K562 (cell line): ENCODE results near the gene PRRC2B. TPM values are rescaled to one million over a fixed set of nuclear protein-coding genes. Genes with fewer than 3 reads are reported as not detected.

ENCODE experiments used
- CBX5 ChIP-seq: IDR thresholded peaks from 2 replicates; pipeline ENCODE4 v1.6.1; 2014; ENCODE audit warnings: low read depth, borderline replicate concordance
- DACH1 ChIP-seq: fragments of 450-650 bp; IDR thresholded peaks from 2 replicates; pipeline ENCODE4 v1.6.1; 2018; ENCODE audit not compliant: partially characterized antibody
- EP400 ChIP-seq: fragments of 450-650 bp; IDR thresholded peaks from 2 replicates; pipeline ENCODE4 v1.6.1; 2017; ENCODE audit warnings: antibody characterized with exemption, mild to moderate bottlenecking, moderate library complexity
- GABPB1 ChIP-seq: sonication (generic); formaldehyde crosslinking; IDR thresholded peaks from 2 replicates; pipeline ENCODE4 v1.8.0; 2022; ENCODE audit warnings: mild to moderate bottlenecking, missing genetic modification reagents
- KLF1 ChIP-seq: fragments of 450-650 bp; IDR thresholded peaks from 2 replicates; pipeline ENCODE4 v1.6.1; 2016; ENCODE audit warnings: missing genetic modification characterization, missing compliant biosample characterization
- MEIS2 ChIP-seq: fragments of 450-650 bp; IDR thresholded peaks from 2 replicates; pipeline ENCODE4 v1.6.1; 2014; ENCODE audit warnings: mild to moderate bottlenecking; ENCODE audit not compliant: partially characterized antibody
- OTX1 ChIP-seq: fragments of 450-650 bp; formaldehyde crosslinking; IDR thresholded peaks from 2 replicates; pipeline ENCODE4 v1.4.0; 2022; ENCODE audit warnings: mild to moderate bottlenecking
- POLR2H ChIP-seq: IDR thresholded peaks from 2 replicates; pipeline ENCODE4 v1.6.1; 2016; ENCODE audit warnings: missing genetic modification characterization, low read depth, mild to moderate bottlenecking, control low read depth, missing compliant biosample characterization, moderate library complexity
- SMAD4 ChIP-seq: fragments of 250-450 bp; sonication (Bioruptor Pico); conservative IDR thresholded peaks from 2 replicates; pipeline ENCODE4 v1.8.0; 2021; ENCODE audit warnings: inconsistent platforms, mild to moderate bottlenecking, moderate library complexity
- TEAD4 ChIP-seq, 2 experiments: sonication (generic) in 1 of 2; formaldehyde crosslinking in 1 of 2; IDR thresholded peaks; 2 replicates each; pipeline versions ENCODE4 v1.6.1 to v1.8.0; 2012 to 2022; ENCODE audit warnings: borderline replicate concordance in 1 of 2, inconsistent platforms in 1 of 2, low read length in 1 of 2, mild to moderate bottlenecking in 1 of 2, missing genetic modification reagents in 1 of 2
- TOE1 ChIP-seq, 2 experiments: fragments of 450-650 bp in 1 of 2; sonication (generic) in 1 of 2; formaldehyde crosslinking in 1 of 2; IDR thresholded peaks; 2 replicates each; pipeline versions ENCODE4 v1.7.1 to v1.8.0; 2016 to 2022; ENCODE audit warnings: borderline replicate concordance in 2 of 2, mild to moderate bottlenecking in 2 of 2, antibody characterized with exemption in 1 of 2, inconsistent platforms in 1 of 2, low read depth in 1 of 2, missing genetic modification reagents in 1 of 2, moderate library complexity in 1 of 2
- ZNF134 ChIP-seq: fragments of 250-450 bp; sonication (Bioruptor Pico); conservative IDR thresholded peaks from 2 replicates; pipeline ENCODE4 v1.4.0; 2020
- polyA plus RNA-seq, 8 experiments: library from polyadenylated mRNA; depleted of rRNA in 4 of 8; stranded (reverse) in 5 of 8; unstranded in 3 of 8; fragments of >200 nt; fragmentation: Nextera tagmentation in 2 of 8; fragmentation: Illumina TruSeq in 1 of 8; extraction: Ambion mirVana in 2 of 8; extraction: Trizol in 1 of 8; gene quantifications; 2 replicates each; pipeline versions ENCODE4 v1.2.1 to v1.2.3, GENCODE V29; 2011 to 2014; ENCODE audit warnings: inconsistent platforms in 1 of 8, missing spikeins in 1 of 8
- total RNA-seq, 7 experiments: library from RNA; depleted of rRNA in 6 of 7; stranded (reverse); fragments of >200 nt in 6 of 7; fragmentation: Illumina TruSeq in 2 of 7; extraction: Trizol in 2 of 7; gene quantifications; 2 replicates each; pipeline versions ENCODE4 v1.2.1 to v1.2.3, GENCODE V29; 2011 to 2021; ENCODE audit warnings: low replicate concordance in 1 of 7
- TF ChIP-seq, protein P1 (sequence below): fragments of 450-650 bp; IDR thresholded peaks from 2 replicates; pipeline ENCODE4 v1.6.1; 2016; ENCODE audit warnings: mild to moderate bottlenecking
- TF ChIP-seq, protein P2 (sequence below): sonication (generic); formaldehyde crosslinking; IDR thresholded peaks from 2 replicates; pipeline ENCODE4 v1.8.1; 2022; ENCODE audit warnings: missing genetic modification reagents
- TF ChIP-seq, protein P3 (sequence below), 2 experiments: fragments of 450-650 bp; IDR thresholded peaks; 2 replicates each; pipeline ENCODE4 v1.6.1; 2016
- TF ChIP-seq, protein P4 (sequence below), 2 experiments: IDR thresholded peaks; 2 replicates each; pipeline ENCODE4 v1.6.1; 2012; ENCODE audit warnings: improper control_type of control experiment in 2 of 2, low read depth in 2 of 2, low read length in 2 of 2, borderline replicate concordance in 1 of 2
- TF ChIP-seq, protein P5 (sequence below), 2 experiments: IDR thresholded peaks in 1 of 2; conservative IDR thresholded peaks in 1 of 2; 2 replicates each; pipeline ENCODE4 v1.6.1; 2016; ENCODE audit warnings: low read depth in 2 of 2, mild to moderate bottlenecking in 1 of 2, missing compliant biosample characterization in 1 of 2, missing genetic modification characterization in 1 of 2, moderate library complexity in 1 of 2

PRRC2B gene
- total and polyA plus RNA-seq, 9 of the 15 experiments (the other 6 are each of a cell fraction or from before 2014, with no cell fraction given), result 0.34 to 125 (median 30.9) TPM

DNA sequence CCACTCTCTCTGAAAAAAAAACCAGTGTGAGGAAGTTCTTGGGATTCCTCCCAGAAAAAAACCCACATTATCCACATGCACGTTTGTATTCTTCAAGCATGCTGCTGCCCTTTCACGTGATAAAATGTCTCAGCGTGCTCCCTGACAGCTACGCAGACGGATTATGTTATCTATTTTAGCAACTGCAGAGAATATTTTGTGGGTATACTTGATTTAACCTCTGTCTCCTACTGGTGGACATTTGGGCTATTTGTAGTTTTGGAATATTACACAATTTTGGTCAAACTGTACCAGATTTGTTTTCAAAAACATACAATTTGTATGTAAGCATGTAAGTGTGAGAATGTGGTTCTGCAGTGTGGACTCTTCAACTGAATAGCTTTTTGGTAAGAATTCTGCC lies 10.7 kb downstream of the PRRC2B start (continued):
- TF ChIP-seq, protein P1, sequence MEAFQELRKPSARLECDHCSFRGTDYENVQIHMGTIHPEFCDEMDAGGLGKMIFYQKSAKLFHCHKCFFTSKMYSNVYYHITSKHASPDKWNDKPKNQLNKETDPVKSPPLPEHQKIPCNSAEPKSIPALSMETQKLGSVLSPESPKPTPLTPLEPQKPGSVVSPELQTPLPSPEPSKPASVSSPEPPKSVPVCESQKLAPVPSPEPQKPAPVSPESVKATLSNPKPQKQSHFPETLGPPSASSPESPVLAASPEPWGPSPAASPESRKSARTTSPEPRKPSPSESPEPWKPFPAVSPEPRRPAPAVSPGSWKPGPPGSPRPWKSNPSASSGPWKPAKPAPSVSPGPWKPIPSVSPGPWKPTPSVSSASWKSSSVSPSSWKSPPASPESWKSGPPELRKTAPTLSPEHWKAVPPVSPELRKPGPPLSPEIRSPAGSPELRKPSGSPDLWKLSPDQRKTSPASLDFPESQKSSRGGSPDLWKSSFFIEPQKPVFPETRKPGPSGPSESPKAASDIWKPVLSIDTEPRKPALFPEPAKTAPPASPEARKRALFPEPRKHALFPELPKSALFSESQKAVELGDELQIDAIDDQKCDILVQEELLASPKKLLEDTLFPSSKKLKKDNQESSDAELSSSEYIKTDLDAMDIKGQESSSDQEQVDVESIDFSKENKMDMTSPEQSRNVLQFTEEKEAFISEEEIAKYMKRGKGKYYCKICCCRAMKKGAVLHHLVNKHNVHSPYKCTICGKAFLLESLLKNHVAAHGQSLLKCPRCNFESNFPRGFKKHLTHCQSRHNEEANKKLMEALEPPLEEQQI, result no peak
- peak; percentile 51 for TF ChIP-seq MEIS2
- TF ChIP-seq, protein P2, sequence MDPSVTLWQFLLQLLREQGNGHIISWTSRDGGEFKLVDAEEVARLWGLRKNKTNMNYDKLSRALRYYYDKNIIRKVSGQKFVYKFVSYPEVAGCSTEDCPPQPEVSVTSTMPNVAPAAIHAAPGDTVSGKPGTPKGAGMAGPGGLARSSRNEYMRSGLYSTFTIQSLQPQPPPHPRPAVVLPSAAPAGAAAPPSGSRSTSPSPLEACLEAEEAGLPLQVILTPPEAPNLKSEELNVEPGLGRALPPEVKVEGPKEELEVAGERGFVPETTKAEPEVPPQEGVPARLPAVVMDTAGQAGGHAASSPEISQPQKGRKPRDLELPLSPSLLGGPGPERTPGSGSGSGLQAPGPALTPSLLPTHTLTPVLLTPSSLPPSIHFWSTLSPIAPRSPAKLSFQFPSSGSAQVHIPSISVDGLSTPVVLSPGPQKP (CRISPR knock-in tag), result no peak
- TF ChIP-seq KLF1 (tag), result no peak
- no peak for TF ChIP-seq ZNF134 (CRISPR knock-in tag)
- TF ChIP-seq DACH1, result no peak
- TF ChIP-seq CBX5, result no peak
- TF ChIP-seq SMAD4 (CRISPR knock-in tag), result 0 out of 2 replicates have a peak, but pooled peaks have one; percentile 18
- no peak for TF ChIP-seq OTX1 (CRISPR knock-in tag)
- no peak for TF ChIP-seq GABPB1
- TF ChIP-seq POLR2H, result no peak
- TF ChIP-seq, protein P3, sequence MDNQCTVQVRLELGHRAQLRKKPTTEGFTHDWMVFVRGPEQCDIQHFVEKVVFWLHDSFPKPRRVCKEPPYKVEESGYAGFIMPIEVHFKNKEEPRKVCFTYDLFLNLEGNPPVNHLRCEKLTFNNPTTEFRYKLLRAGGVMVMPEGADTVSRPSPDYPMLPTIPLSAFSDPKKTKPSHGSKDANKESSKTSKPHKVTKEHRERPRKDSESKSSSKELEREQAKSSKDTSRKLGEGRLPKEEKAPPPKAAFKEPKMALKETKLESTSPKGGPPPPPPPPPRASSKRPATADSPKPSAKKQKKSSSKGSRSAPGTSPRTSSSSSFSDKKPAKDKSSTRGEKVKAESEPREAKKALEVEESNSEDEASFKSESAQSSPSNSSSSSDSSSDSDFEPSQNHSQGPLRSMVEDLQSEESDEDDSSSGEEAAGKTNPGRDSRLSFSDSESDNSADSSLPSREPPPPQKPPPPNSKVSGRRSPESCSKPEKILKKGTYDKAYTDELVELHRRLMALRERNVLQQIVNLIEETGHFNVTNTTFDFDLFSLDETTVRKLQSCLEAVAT (IDR thresholded peaks at IDR 0.05), result no peak
- TF ChIP-seq, protein P4, sequence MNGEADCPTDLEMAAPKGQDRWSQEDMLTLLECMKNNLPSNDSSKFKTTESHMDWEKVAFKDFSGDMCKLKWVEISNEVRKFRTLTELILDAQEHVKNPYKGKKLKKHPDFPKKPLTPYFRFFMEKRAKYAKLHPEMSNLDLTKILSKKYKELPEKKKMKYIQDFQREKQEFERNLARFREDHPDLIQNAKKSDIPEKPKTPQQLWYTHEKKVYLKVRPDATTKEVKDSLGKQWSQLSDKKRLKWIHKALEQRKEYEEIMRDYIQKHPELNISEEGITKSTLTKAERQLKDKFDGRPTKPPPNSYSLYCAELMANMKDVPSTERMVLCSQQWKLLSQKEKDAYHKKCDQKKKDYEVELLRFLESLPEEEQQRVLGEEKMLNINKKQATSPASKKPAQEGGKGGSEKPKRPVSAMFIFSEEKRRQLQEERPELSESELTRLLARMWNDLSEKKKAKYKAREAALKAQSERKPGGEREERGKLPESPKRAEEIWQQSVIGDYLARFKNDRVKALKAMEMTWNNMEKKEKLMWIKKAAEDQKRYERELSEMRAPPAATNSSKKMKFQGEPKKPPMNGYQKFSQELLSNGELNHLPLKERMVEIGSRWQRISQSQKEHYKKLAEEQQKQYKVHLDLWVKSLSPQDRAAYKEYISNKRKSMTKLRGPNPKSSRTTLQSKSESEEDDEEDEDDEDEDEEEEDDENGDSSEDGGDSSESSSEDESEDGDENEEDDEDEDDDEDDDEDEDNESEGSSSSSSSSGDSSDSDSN (IDR thresholded peaks at IDR 0.05; ENCODE audit: borderline replicate concordance in 1 of 2, low read depth in 2 of 2, low read length in 2 of 2), result no peak
- no peak for TF ChIP-seq TOE1 (IDR thresholded peaks at IDR 0.05; ENCODE audit: borderline replicate concordance)
- no peak for TF ChIP-seq TOE1 (CRISPR knock-in tag; IDR thresholded peaks at IDR 0.05; ENCODE audit: borderline replicate concordance, low read depth)
- no peak for TF ChIP-seq EP400
- TF ChIP-seq, protein P5, sequence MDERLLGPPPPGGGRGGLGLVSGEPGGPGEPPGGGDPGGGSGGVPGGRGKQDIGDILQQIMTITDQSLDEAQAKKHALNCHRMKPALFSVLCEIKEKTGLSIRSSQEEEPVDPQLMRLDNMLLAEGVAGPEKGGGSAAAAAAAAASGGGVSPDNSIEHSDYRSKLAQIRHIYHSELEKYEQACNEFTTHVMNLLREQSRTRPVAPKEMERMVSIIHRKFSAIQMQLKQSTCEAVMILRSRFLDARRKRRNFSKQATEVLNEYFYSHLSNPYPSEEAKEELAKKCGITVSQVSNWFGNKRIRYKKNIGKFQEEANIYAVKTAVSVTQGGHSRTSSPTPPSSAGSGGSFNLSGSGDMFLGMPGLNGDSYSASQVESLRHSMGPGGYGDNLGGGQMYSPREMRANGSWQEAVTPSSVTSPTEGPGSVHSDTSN (CRISPR knock-in tag; IDR thresholded peaks at IDR 0.05; ENCODE audit: low read depth), result no peak
- TF ChIP-seq, protein P5 (tag; conservative IDR thresholded peaks at IDR 0.05; ENCODE audit: low read depth), result no peak
- TF ChIP-seq TEAD4 (IDR thresholded peaks at IDR 0.05; ENCODE audit: low read length), result peak; percentile 65
- no peak for TF ChIP-seq TEAD4 (CRISPR knock-in tag; IDR thresholded peaks at IDR 0.05; ENCODE audit: borderline replicate concordance)
